ENCODE data around the gene PLXNA4. TPM values are rescaled to one million over a fixed set of nuclear protein-coding genes. Genes with fewer than 3 reads are reported as not detected.

PLXNA4 gene
- total RNA-seq, 1 donor from 2014 or later, result 14.0 TPM

DNA sequence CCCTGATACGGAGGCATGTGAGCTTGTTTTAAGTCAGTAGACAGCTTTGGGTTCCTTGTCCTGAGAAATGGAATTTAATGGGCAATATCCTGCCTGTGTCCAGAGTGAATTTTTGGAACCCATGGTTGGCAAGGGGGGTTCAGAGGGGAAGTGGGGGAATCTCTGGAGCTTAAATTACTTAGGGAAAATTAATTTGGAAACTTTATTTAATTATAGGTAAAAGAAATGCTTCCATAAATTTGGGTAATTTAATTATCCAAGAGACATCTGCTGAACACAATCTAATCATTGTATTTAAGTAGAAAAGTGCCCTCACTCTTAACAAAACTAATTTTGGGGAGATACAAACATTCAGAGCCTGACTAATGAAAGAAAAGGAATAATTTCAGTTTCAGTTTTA is 99.7 kb downstream of the PLXNA4 start:
- Histone ChIP-seq H3K36me3 (no peaks in the 10 kb centered on the region), H3K27me3 (no peaks in the 10 kb centered on the region), H3K27ac (no peak overlapping the region), H3K9me3 (no peaks in the 10 kb centered on the region), H3K4me3 (no peak overlapping the region), H3K4me1 (peaks cover 17% of the 10 kb centered on the region)
- DNase-seq (ENCODE audit: extremely low spot score in 2 of 2), result no peak
- no peak for TF ChIP-seq POLR2AphosphoS5 (IDR thresholded peaks at IDR 0.05; ENCODE audit: insufficient read depth in 1 of 2, low read depth in 1 of 2)
- TF ChIP-seq, protein P1, sequence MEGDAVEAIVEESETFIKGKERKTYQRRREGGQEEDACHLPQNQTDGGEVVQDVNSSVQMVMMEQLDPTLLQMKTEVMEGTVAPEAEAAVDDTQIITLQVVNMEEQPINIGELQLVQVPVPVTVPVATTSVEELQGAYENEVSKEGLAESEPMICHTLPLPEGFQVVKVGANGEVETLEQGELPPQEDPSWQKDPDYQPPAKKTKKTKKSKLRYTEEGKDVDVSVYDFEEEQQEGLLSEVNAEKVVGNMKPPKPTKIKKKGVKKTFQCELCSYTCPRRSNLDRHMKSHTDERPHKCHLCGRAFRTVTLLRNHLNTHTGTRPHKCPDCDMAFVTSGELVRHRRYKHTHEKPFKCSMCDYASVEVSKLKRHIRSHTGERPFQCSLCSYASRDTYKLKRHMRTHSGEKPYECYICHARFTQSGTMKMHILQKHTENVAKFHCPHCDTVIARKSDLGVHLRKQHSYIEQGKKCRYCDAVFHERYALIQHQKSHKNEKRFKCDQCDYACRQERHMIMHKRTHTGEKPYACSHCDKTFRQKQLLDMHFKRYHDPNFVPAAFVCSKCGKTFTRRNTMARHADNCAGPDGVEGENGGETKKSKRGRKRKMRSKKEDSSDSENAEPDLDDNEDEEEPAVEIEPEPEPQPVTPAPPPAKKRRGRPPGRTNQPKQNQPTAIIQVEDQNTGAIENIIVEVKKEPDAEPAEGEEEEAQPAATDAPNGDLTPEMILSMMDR (IDR thresholded peaks at IDR 0.05), result no peak
- TF ChIP-seq POLR2A (IDR thresholded peaks at IDR 0.05), result no peak
- intact Hi-C loops (cut with DNase I), result no loop called here

DNA sequence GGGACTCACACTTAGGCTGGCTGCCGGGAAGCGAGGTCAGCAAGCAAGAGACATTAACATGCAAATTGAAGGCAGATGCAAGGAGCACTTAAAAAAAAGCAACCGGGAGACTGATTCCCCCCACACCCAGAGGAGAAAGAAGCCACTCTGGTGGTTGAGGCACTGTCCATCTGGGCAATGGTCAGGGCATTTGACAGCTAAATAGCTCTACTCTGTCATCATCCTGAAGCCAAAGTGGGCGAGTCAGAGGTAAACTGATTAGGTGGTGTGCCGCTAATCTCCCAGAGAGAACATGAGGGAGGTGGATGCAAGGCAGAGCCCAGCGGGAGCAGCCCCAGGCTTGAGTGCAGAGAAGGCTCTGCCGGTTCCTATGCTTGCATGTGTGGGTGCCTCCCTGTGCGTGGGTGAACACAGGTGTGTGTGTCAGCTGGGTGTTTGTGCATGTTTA is 100.6 kb downstream of the PLXNA4 start:
- Histone ChIP-seq H3K4me3 (no peak overlapping the region), H3K9me3 (no peaks in the 10 kb centered on the region), H3K36me3 (no peaks in the 10 kb centered on the region), H3K27me3 (no peaks in the 10 kb centered on the region), H3K27ac (no peak overlapping the region), H3K4me1 (peaks cover 17% of the 10 kb centered on the region)
- intact Hi-C loops (cut with DNase I), result no loop called here
- no peak for DNase-seq (ENCODE audit: extremely low spot score in 2 of 2)
- TF ChIP-seq POLR2AphosphoS5 (IDR thresholded peaks at IDR 0.05; ENCODE audit: insufficient read depth in 1 of 2, low read depth in 1 of 2), result no peak
- no peak for TF ChIP-seq POLR2A (IDR thresholded peaks at IDR 0.05)
- TF ChIP-seq, protein P1 (IDR thresholded peaks at IDR 0.05), result no peak

DNA sequence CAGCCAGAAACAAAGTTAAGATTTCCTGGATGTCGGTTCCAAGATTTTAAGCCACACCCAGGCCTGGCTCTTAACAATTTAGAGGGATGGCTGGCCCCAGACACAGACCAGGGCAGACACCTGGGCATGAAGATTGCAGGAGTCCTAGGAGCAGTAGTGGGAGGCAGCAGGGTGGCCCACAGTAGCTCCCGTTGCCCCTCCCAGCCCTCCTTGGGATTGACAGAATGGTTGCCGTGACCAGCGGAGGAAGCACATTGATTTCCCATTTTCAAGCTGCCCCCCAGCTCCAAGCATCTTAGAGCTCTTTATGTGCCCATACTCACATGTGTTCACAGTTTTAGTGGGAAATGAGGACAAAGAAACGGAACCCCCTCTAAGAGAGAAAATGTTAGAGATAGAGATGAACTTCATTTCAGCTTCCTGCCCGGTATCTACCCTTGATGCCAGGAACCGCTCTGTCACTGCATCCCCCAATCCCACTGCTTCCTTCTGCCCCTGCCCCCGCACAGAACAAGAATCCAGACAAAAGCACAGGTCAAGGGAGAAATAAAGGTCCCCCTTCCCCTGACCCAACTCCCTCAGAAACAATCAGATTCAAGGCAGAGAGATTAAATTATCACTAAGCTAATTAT is 101.1 kb downstream of the PLXNA4 start:
- DNase-seq (ENCODE audit: extremely low spot score in 2 of 2), result no peak
- Histone ChIP-seq H3K36me3 (no peaks in the 10 kb centered on the region), H3K27ac (no peak overlapping the region), H3K27me3 (no peaks in the 10 kb centered on the region), H3K9me3 (no peaks in the 10 kb centered on the region), H3K4me3 (no peak overlapping the region), H3K4me1 (peaks cover 17% of the 10 kb centered on the region)
- intact Hi-C loops (cut with DNase I), result no loop called here
- TF ChIP-seq POLR2AphosphoS5 (IDR thresholded peaks at IDR 0.05; ENCODE audit: insufficient read depth in 1 of 2, low read depth in 1 of 2), result no peak
- TF ChIP-seq POLR2A (IDR thresholded peaks at IDR 0.05), result no peak
- TF ChIP-seq, protein P1 (IDR thresholded peaks at IDR 0.05), result no peak

DNA sequence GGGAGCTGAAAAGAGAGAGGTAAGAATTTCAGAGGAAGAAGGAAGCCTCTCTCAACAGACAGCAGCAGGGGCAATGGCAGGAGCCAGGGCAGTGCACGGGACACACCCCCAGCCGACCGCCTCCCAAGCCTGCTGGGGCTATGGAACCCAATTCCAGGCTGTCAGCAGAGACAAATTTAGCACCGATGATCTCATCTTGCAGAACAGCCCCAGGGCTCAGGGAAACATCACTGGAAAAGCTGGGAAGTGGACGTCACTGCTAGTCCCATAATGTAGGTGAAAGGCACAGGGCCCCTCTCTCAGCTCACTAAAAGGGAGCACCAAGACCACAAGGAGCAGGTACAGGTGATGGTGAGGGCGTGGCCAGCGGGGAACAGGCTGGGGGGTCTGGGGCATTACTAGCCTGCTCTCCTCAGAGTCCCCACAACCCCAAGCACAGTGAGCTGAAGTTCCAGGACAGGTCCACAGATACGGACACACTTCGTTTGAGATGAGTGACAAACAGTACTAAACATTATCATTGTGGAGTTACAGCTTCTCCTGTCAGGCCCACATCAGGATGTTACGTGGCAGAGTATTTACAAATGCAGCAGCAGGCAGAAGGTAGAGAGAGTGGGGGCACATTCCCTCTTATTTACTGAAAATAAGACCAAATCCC is 103.7 kb downstream of the PLXNA4 start:
- no peaks in the 10 kb centered on the region for H3K27me3 ChIP-seq
- intact Hi-C loops (cut with DNase I), result no loop called here
- no peaks in the 10 kb centered on the region for H3K36me3 ChIP-seq
- no peak overlapping the region for H3K27ac ChIP-seq
- H3K4me1 ChIP-seq, result peaks cover 17% of the 10 kb centered on the region
- TF ChIP-seq POLR2A (IDR thresholded peaks at IDR 0.05), result no peak
- TF ChIP-seq, protein P1 (IDR thresholded peaks at IDR 0.05), result no peak
- peak in 1 of 2 donors; percentile 29 for TF ChIP-seq POLR2AphosphoS5 (IDR thresholded peaks at IDR 0.05; ENCODE audit: insufficient read depth in 1 of 2, low read depth in 1 of 2)
- DNase-seq (ENCODE audit: extremely low spot score in 2 of 2), result no peak
- H3K4me3 ChIP-seq, result no peak overlapping the region
- H3K9me3 ChIP-seq, result no peaks in the 10 kb centered on the region

DNA sequence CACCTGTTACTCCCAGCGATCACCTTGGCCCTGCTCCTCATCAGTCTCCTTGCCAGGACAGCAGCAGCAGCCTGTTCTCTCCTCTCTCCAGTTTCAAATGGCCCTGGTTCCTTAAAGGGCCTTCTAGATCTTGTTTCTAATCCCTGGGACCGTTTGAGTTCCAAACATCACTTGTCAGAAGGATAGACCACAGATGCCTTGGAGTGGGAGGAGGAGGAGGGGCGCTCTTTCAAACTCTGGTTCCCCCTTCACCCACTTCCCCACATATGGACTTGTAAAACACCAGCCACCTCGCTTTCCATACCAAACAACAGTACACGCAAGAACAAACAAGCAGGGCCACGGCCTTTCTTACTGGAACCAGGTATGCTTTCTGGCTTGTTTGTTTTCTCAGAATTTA is 104.8 kb downstream of the PLXNA4 start:
- H3K27ac ChIP-seq, result no peak overlapping the region
- intact Hi-C loops (cut with DNase I), result no loop called here

More for the DNA sequence above, 104.8 kb downstream of the PLXNA4 start:
- H3K9me3 ChIP-seq, result no peaks in the 10 kb centered on the region
- DNase-seq (ENCODE audit: extremely low spot score in 2 of 2), result no peak
- H3K4me3 ChIP-seq, result no peak overlapping the region
- TF ChIP-seq POLR2AphosphoS5 (IDR thresholded peaks at IDR 0.05; ENCODE audit: insufficient read depth in 1 of 2, low read depth in 1 of 2) (no peak), POLR2A (IDR thresholded peaks at IDR 0.05) (no peak)
- TF ChIP-seq, protein P1 (IDR thresholded peaks at IDR 0.05), result no peak
- H3K27me3 ChIP-seq, result no peaks in the 10 kb centered on the region
- H3K36me3 ChIP-seq, result no peaks in the 10 kb centered on the region
- H3K4me1 ChIP-seq, result peaks cover 17% of the 10 kb centered on the region

Measured in vagina (tissue), 2 donors.